HepG2 (cell line): ENCODE results near the gene MFSD2B. TPM values are rescaled to one million over a fixed set of nuclear protein-coding genes. Genes with fewer than 3 reads are reported as not detected.

Experiments used
- ATAC-seq: fragments of 200-7000 bp; cut with Tn5 transposase; 3 replicates; pipeline ENCODE4 v1.9.1; 2020; ENCODE audit warnings: mild to moderate bottlenecking, moderate library complexity
- BruUV-seq: library from RNA; stranded (reverse); fragments of 400-500 nt; replicated peaks from 2 replicates; lab custom pipeline; 2021; lab: Mats Ljungman, UMichigan
- CTCF ChIA-PET: fragments of 300-600 bp; formaldehyde crosslinking; extraction: SDS; loops from one replicate; lab custom pipeline; 2021; ENCODE audit warnings: low total read pairs, inconsistent platforms, low intra/inter-chr PET ratio; lab: Yijun Ruan, JAX
- POLR2A ChIA-PET: fragments of 350-600 bp; sonication (Branson Sonifier 250); formaldehyde crosslinking; loops from one replicate; lab custom pipeline; 2020; ENCODE audit warnings: antibody characterized with exemption, inconsistent platforms; lab: Yijun Ruan, JAX
- DNase-seq: peaks from one replicate; pipeline ENCODE4 v3.0.0-alpha.2; 2015; ENCODE audit warnings: low spot score
- FAIRE-seq: peaks from 3 replicates; lab custom pipeline; 2011; peaks lifted over from hg19 to GRCh38; lab: Jason Lieb, UNC
- H2AFZ ChIP-seq: one replicate; pipeline ENCODE4 v1.6.1; 2011; ENCODE audit warnings: low read length, inconsistent platforms
- H3K27ac ChIP-seq: fragments of 300-600 bp; 3 replicates; pipeline ENCODE4 v1.8.0; 2011; ENCODE audit warnings: mixed run types, mild to moderate bottlenecking, mixed read lengths, low read length, inconsistent platforms; ENCODE audit not compliant: insufficient read depth; ENCODE audit errors: extremely low read length
- H3K27me3 ChIP-seq, 2 experiments: fragments of 200-600 bp in 1 of 2; 2 replicates in 1 of 2; 3 replicates in 1 of 2; pipeline versions ENCODE4 v1.6.0 to v1.8.0; 2011; ENCODE audit warnings: low read length in 2 of 2, mild to moderate bottlenecking in 2 of 2, moderate library complexity in 2 of 2, inconsistent platforms in 1 of 2; ENCODE audit not compliant: insufficient read depth in 2 of 2, control insufficient read depth in 1 of 2
- H3K36me3 ChIP-seq, 2 experiments: fragments of 200-600 bp in 1 of 2; replicated peaks in 1 of 2; 2 replicates in 1 of 2; 3 replicates in 1 of 2; pipeline versions ENCODE4 v1.5.1 to v1.8.0; 2011; ENCODE audit warnings: low read length in 2 of 2, inconsistent platforms in 1 of 2; ENCODE audit not compliant: insufficient read depth in 2 of 2, control insufficient read depth in 1 of 2
- H3K4me1 ChIP-seq: 2 replicates; pipeline ENCODE4 v1.5.1; 2012; ENCODE audit warnings: low read length, inconsistent platforms; ENCODE audit not compliant: insufficient read depth
- H3K4me2 ChIP-seq: 2 replicates; pipeline ENCODE4 v1.6.0; 2011; ENCODE audit warnings: low read depth, low read length, inconsistent platforms
- H3K4me3 ChIP-seq, 3 experiments: fragments of 200-600 bp in 1 of 3; sonication (generic), shearing (Covaris generic) in 1 of 3; replicated peaks in 1 of 3; 2 replicates each; pipeline ENCODE4 v1.5.1; 2011 to 2016; ENCODE audit warnings: low read length in 3 of 3, inconsistent platforms in 2 of 3, low read depth in 2 of 3, mild to moderate bottlenecking in 2 of 3, control low read depth in 1 of 3, mixed read lengths in 1 of 3; ENCODE audit not compliant: insufficient read depth in 1 of 3
- H3K79me2 ChIP-seq: one replicate; pipeline ENCODE4 v1.6.1; 2011; ENCODE audit warnings: low read length, inconsistent platforms; ENCODE audit not compliant: insufficient read depth
- H3K9ac ChIP-seq: 2 replicates; pipeline ENCODE4 v1.6.0; 2011; ENCODE audit warnings: mild to moderate bottlenecking, low read depth, low read length, inconsistent platforms; ENCODE audit not compliant: insufficient read depth
- H3K9me3 ChIP-seq: 2 replicates; pipeline ENCODE4 v1.5.1; 2012; ENCODE audit warnings: mild to moderate bottlenecking, low read length
- H4K20me1 ChIP-seq: 2 replicates; pipeline ENCODE4 v1.6.0; 2011; ENCODE audit warnings: inconsistent platforms, mild to moderate bottlenecking, low read length, moderate library complexity; ENCODE audit not compliant: insufficient read depth
- AFF4 ChIP-seq: sonication (generic); formaldehyde crosslinking; IDR thresholded peaks from 2 replicates; pipeline ENCODE4 v1.4.0; 2020; ENCODE audit warnings: missing genetic modification reagents
- ATF4 ChIP-seq, 2 experiments: fragments of 450-650 bp in 1 of 2; sonication (generic) in 1 of 2; formaldehyde crosslinking; IDR thresholded peaks; 2 replicates each; pipeline versions ENCODE4 v1.5.0 to v1.8.0; 2020 to 2022; ENCODE audit warnings: mild to moderate bottlenecking in 1 of 2, missing genetic modification reagents in 1 of 2
- BCLAF1 ChIP-seq: fragments of 450-650 bp; IDR thresholded peaks from 2 replicates; pipeline ENCODE4 v1.6.1; 2017; ENCODE audit warnings: mild to moderate bottlenecking
- BORCS8-MEF2B ChIP-seq: sonication (generic); formaldehyde crosslinking; IDR thresholded peaks from 2 replicates; pipeline ENCODE4 v1.8.0; 2022; ENCODE audit warnings: mild to moderate bottlenecking, missing genetic modification reagents
- EHMT2 ChIP-seq: fragments of 200-600 bp; sonication (generic); IDR thresholded peaks from 2 replicates; pipeline ENCODE4 v1.7.0; 2017; ENCODE audit warnings: antibody characterized with exemption, low read depth, low read length, borderline replicate concordance
- FOXC1 ChIP-seq: sonication (generic); formaldehyde crosslinking; IDR thresholded peaks from 2 replicates; pipeline ENCODE4 v1.8.0; 2022; ENCODE audit warnings: mild to moderate bottlenecking, missing genetic modification reagents, borderline replicate concordance
- GFI1 ChIP-seq: sonication (generic); formaldehyde crosslinking; IDR thresholded peaks from 2 replicates; pipeline ENCODE4 v1.5.0; 2020; ENCODE audit warnings: missing genetic modification reagents, mild to moderate bottlenecking, borderline replicate concordance
- HCFC1 ChIP-seq: fragments of 150-350 bp; IDR thresholded peaks from 2 replicates; pipeline ENCODE4 v1.6.1; 2014; ENCODE audit warnings: low read depth, low read length
- HOXA7 ChIP-seq: sonication (generic); formaldehyde crosslinking; IDR thresholded peaks from 2 replicates; pipeline ENCODE4 v1.8.1; 2022; ENCODE audit warnings: mild to moderate bottlenecking, missing genetic modification reagents, moderate library complexity
- KMT2A ChIP-seq: sonication (generic); formaldehyde crosslinking; IDR thresholded peaks from 2 replicates; pipeline ENCODE4 v1.4.0; 2020; ENCODE audit warnings: missing genetic modification reagents
- MAFG ChIP-seq: sonication (generic); formaldehyde crosslinking; IDR thresholded peaks from 2 replicates; pipeline ENCODE4 v1.5.1; 2020; ENCODE audit warnings: mild to moderate bottlenecking, missing genetic modification reagents
- POGZ ChIP-seq: sonication (generic); formaldehyde crosslinking; IDR thresholded peaks from 2 replicates; pipeline ENCODE4 v1.4.0; 2020; ENCODE audit warnings: mild to moderate bottlenecking, missing genetic modification reagents
- TBX2 ChIP-seq: sonication (generic); formaldehyde crosslinking; IDR thresholded peaks from 2 replicates; pipeline ENCODE4 v1.5.0; 2020; ENCODE audit warnings: missing genetic modification reagents, mild to moderate bottlenecking, borderline replicate concordance
- ZNF235 ChIP-seq: sonication (generic); formaldehyde crosslinking; IDR thresholded peaks from 2 replicates; pipeline ENCODE4 v1.8.1; 2023; ENCODE audit warnings: mild to moderate bottlenecking, missing genetic modification reagents, borderline replicate concordance
- ZNF3 ChIP-seq: IDR thresholded peaks from 2 replicates; pipeline ENCODE4 v1.7.0; 2017; ENCODE audit warnings: inconsistent platforms
- ZNF501 ChIP-seq: sonication (generic); formaldehyde crosslinking; IDR thresholded peaks from 2 replicates; pipeline ENCODE4 v1.5.1; 2020; ENCODE audit warnings: mild to moderate bottlenecking, moderate library complexity, missing genetic modification reagents
- ZNF678 ChIP-seq: sonication (generic); formaldehyde crosslinking; IDR thresholded peaks from 2 replicates; pipeline ENCODE4 v1.4.0; 2020; ENCODE audit warnings: mild to moderate bottlenecking, missing genetic modification reagents
- ZNF713 ChIP-seq: sonication (generic); formaldehyde crosslinking; IDR thresholded peaks from 2 replicates; pipeline ENCODE4 v1.4.0; 2020; ENCODE audit warnings: mild to moderate bottlenecking, missing genetic modification reagents
- ZNF772 ChIP-seq: sonication (generic); formaldehyde crosslinking; IDR thresholded peaks from 2 replicates; pipeline ENCODE4 v1.5.0; 2020; ENCODE audit warnings: mild to moderate bottlenecking, missing genetic modification reagents
- WGBS: methylation state at CpG from one replicate; pipeline ENCODE4 v1.1.6; 2017; ENCODE audit warnings: low lambda C conversion rate; 5-methylcytosine and 5-hydroxymethylcytosine counted together
- in situ Hi-C: cut with HindIII; loops from 2 replicates; pipeline ENCODE4 v1.10.0; 2017; ENCODE audit warnings: low pct_unique_long_range_greater_than_20kb; ENCODE audit not compliant: extremely low pct_ligation_motif_present
- intact Hi-C: fragments of 100-400 bp; cut with micrococcal nuclease; formaldehyde crosslinking; loops from one replicate; pipeline ENCODE4 v1.10.0; 2022; ENCODE audit not compliant: unreplicated experiment
- polyA plus RNA-seq, 8 experiments: library from polyadenylated mRNA; depleted of rRNA in 3 of 8; stranded (reverse) in 7 of 8; unstranded in 1 of 8; fragments of >200 nt; fragmentation: Illumina TruSeq in 4 of 8; extraction: Trizol in 4 of 8; gene quantifications; 2 replicates each; pipeline versions ENCODE4 v1.2.1 to v1.2.3, GENCODE V29; 2011 to 2016; ENCODE audit warnings: low read depth in 4 of 8, missing spikeins in 1 of 8, mixed read lengths in 1 of 8; ENCODE audit not compliant: insufficient read depth in 1 of 8
- total RNA-seq, 5 experiments: library from RNA; depleted of rRNA; stranded (reverse); fragments of >200 nt; fragmentation: Illumina TruSeq; extraction: Trizol; gene quantifications; 2 replicates each; pipeline ENCODE4 v1.2.3, GENCODE V29; 2016; ENCODE audit warnings: low read depth in 1 of 5

Gene MFSD2B
- total and polyA plus RNA-seq, 2 of the 13 experiments (the other 11 are each of a cell fraction or from before 2014, with no cell fraction given), result 0.21 to 0.93 TPM

- TF ChIP-seq AFF4 (CRISPR knock-in tag), result no peak
- no peak for TF ChIP-seq ZNF772
- TF ChIP-seq HOXA7 (CRISPR knock-in tag), result no peak
- no peak for TF ChIP-seq EHMT2
- TF ChIP-seq BORCS8-MEF2B (CRISPR knock-in tag), result no peak
- TF ChIP-seq MAFG (CRISPR knock-in tag), result no peak
- no peak for TF ChIP-seq FOXC1 (CRISPR knock-in tag)
- no peak for TF ChIP-seq ZNF713
These were observed 7.8 kb downstream of the MFSD2B start (continued) for GRCh38 chr2:24017711-24018110.

- no peaks in the 10 kb centered on the region; a peak in 1 of 5 replicates for H3K36me3 ChIP-seq
- POLR2A ChIA-PET, result no interaction called here
- intact Hi-C loops (no loop called here), in situ Hi-C loops (no loop called here)
- no peaks in the 10 kb centered on the region for H3K27me3 ChIP-seq
- TF ChIP-seq ZNF501 (no peak), BCLAF1 (no peak), KMT2A (CRISPR knock-in tag) (no peak), ZNF235 (no peak), TBX2 (no peak), ZNF3 (CRISPR knock-in tag) (no peak), GFI1 (no peak), POGZ (CRISPR knock-in tag) (no peak), ZNF678 (CRISPR knock-in tag) (no peak), ATF4 (CRISPR knock-in tag; IDR thresholded peaks at IDR 0.05) (no peak), HCFC1 (no peak)
- H3K4me1 ChIP-seq, result peaks cover 54% of the 10 kb centered on the region
- no peaks in the 10 kb centered on the region for H3K79me2 ChIP-seq
- H3K9ac ChIP-seq, result no peak overlapping the region
- H3K4me2 ChIP-seq, result no peak overlapping the region
- no peak for FAIRE-seq
- no peaks in the 10 kb centered on the region for H4K20me1 ChIP-seq
- H3K9me3 ChIP-seq, result no peaks in the 10 kb centered on the region
- no peak overlapping the region for H3K27ac ChIP-seq
- CTCF ChIA-PET, result no interaction called here
- H2AFZ ChIP-seq, result no peak overlapping the region
- WGBS, result 78% methylated on average over 9 of the region's 9 CpGs
- no peak for ATAC-seq
- no peak for DNase-seq
- BruUV-seq, result no TSS peak
- H3K4me3 ChIP-seq, result no peak overlapping the region
These were observed 8.4 kb downstream of the MFSD2B start for GRCh38 chr2:24018241-24018640.
